ENCODE results near the gene LNPK.
"Not testable (repeated sequence)": the region's sequence is repeated elsewhere in the genome, so short reads cannot be mapped to it uniquely, and the experiment has no call there.

LNPK gene

GRCh38 chr2:175904035-175904434, 98.0 kb downstream of the LNPK start:
- no peak for DNase-seq (ENCODE audit: low spot score)

DNA sequence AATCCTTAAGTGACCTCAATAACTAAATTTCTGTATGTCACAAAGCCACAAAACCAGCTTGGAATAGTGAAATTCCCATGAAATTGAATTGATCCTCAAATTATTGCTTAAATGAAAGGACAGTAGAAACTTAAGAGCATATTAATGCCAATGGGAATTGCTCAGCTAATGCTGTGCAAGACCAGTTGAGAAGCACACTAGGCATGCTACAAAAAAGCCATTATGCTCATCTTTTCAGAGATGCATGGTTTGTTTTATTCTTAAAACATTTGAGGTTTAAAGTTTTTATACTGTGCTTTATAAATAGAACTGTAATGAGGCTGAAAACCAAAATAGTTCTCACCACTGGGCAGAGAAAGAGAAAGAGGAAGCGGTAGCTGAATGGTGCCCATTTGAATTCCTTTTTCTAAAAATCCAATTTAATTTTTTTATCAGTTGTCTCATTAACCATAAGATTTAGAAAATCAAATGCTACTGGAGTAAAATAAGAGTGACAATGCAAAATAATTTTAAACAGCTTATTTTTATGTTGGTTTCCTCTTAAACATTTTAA, 98.6 kb downstream of the LNPK start:
- no peak for DNase-seq (ENCODE audit: low spot score)

- DNase-seq (ENCODE audit: low spot score), result not testable (repeated sequence)
These were observed 106.1 kb downstream of the LNPK start for GRCh38 chr2:175895957-175896356.

DNA sequence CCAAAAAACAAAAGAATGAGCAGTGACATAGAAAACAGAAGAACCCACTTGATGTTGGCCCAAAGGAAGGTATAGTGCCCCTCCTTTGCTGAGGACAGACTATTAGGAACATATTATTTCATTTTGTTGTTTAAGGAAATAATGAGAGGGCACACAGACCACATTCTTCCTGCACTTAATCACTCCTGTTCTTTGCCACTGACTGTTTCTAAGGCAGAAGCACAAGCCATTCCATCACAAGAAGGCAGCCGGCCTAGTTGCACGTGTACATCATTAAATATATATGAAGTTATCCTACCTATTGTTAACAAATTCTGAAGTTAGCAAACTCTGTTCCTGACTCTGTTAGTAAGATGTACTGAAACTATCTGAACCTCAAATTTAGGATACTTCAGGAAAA, 110.0 kb downstream of the LNPK start:
- DNase-seq (ENCODE audit: low spot score), result no peak

GRCh38 chr2:175890636-175891242, 111.3 kb downstream of the LNPK start:
- no peak for DNase-seq (ENCODE audit: low spot score)

GRCh38 chr2:175889701-175890302, 112.3 kb downstream of the LNPK start:
- DNase-seq (ENCODE audit: low spot score), result no peak

- no peak for DNase-seq (ENCODE audit: low spot score)
These were observed 114.3 kb downstream of the LNPK start for GRCh38 chr2:175887776-175888175.

DNA sequence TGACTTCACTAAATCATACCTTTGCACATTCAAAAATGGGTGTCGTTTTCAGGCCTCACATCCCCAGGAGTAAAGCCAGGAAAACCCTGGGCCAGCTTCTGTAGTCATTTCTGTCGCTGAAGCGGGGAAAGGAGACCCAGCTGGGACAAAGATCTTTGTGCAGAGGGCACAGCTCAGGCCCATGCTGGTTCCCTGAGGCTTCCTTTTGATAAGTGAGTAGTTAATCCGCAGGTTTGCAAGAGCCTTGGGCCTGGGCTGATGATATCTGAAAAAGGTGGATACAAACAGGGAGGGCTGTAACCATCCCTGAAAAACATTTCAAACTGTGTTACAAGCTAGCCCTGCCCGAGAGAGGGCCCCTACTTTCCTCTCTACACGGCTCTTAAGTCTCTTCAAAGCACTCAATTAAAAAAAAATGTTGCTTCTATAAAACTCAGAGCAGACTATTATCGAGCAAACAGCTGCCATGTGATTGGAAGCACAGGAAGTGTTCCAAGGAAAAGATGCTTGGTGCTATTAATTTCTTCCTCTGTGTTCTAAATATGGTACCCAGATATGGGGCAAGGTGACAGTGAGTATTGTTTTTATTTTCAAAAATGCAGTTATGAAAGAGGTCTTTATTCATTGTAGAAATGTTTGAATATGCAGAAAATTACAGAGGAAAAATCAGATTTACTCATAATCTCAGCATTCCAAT, 117.2 kb downstream of the LNPK start:
- no peak for DNase-seq (ENCODE audit: low spot score)

DNA sequence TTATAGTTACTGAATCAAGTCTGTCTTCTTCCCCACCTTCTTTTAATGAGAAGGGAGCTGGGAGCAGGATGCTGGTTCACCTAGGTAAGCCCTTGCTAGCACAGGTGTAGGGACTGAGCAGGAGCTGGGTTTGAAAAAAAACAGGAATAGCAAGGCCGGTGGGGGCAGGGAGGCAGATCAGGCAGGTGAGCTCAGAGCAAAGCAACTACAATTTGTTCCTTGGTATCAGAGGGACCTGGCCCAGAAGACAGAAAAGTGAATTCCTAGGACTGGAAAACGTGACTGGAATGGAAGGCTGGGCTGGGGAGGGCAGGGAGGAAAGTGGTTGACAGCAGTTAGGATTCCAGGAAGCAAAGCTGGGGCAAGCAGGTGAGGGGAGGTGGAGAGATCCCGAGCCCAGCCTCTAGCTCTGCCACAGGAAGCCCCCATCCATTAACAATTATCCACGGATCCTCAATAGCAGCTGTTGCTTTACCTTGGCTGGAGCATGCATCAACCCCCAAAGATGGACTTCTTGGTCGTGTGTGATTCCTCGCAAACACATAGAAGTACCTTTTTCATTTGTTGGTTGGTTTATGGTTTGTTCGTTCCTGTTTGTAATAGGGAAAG, 118.4 kb downstream of the LNPK start:
- no peak for DNase-seq (ENCODE audit: low spot score)

- DNase-seq (ENCODE audit: low spot score), result no peak
These were observed 122.4 kb downstream of the LNPK start for GRCh38 chr2:175879679-175880078.

GRCh38 chr2:175877845-175878544, 124.1 kb downstream of the LNPK start:
- no peak for DNase-seq (ENCODE audit: low spot score)

GRCh38 chr2:175874291-175874690, 127.8 kb downstream of the LNPK start:
- no peak for DNase-seq (ENCODE audit: low spot score)
